Measurements from ENCODE around the gene AFP. TPM values are rescaled to one million over a fixed set of nuclear protein-coding genes. Genes with fewer than 3 reads are reported as not detected.

AFP gene
- total and polyA plus RNA-seq, 9 of the 15 experiments (the other 6 are each of a cell fraction or from before 2014, with no cell fraction given), result 0.47 to 6.2 (median 3.0) TPM

- TF ChIP-seq, protein P1, sequence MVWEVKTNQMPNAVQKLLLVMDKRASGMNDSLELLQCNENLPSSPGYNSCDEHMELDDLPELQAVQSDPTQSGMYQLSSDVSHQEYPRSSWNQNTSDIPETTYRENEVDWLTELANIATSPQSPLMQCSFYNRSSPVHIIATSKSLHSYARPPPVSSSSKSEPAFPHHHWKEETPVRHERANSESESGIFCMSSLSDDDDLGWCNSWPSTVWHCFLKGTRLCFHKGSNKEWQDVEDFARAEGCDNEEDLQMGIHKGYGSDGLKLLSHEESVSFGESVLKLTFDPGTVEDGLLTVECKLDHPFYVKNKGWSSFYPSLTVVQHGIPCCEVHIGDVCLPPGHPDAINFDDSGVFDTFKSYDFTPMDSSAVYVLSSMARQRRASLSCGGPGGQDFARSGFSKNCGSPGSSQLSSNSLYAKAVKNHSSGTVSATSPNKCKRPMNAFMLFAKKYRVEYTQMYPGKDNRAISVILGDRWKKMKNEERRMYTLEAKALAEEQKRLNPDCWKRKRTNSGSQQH (CRISPR knock-in tag; IDR thresholded peaks at IDR 0.05), result no peak
- no peak for TF ChIP-seq RBM17 (IDR thresholded peaks at IDR 0.05; ENCODE audit: borderline replicate concordance, low read depth, low read length)
- TF ChIP-seq RBM25 (IDR thresholded peaks at IDR 0.05; ENCODE audit: low read depth, low read length, severe bottlenecking), result no peak
- TF ChIP-seq FIP1L1 (IDR thresholded peaks at IDR 0.05; ENCODE audit: low read depth, low read length, poor library complexity, severe bottlenecking), result no peak
- TF ChIP-seq PHF20 (IDR thresholded peaks at IDR 0.05; ENCODE audit: partially characterized antibody), result no peak
- TF ChIP-seq, protein P2, sequence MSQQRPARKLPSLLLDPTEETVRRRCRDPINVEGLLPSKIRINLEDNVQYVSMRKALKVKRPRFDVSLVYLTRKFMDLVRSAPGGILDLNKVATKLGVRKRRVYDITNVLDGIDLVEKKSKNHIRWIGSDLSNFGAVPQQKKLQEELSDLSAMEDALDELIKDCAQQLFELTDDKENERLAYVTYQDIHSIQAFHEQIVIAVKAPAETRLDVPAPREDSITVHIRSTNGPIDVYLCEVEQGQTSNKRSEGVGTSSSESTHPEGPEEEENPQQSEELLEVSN (IDR thresholded peaks at IDR 0.05; ENCODE audit: borderline replicate concordance in 1 of 2, extremely low read depth in 1 of 2, insufficient read depth in 1 of 2, insufficient read length in 1 of 2, low read depth in 1 of 2, low read length in 1 of 2, poor library complexity in 1 of 2, severe bottlenecking in 1 of 2), result no peak
- TF ChIP-seq, protein P3, sequence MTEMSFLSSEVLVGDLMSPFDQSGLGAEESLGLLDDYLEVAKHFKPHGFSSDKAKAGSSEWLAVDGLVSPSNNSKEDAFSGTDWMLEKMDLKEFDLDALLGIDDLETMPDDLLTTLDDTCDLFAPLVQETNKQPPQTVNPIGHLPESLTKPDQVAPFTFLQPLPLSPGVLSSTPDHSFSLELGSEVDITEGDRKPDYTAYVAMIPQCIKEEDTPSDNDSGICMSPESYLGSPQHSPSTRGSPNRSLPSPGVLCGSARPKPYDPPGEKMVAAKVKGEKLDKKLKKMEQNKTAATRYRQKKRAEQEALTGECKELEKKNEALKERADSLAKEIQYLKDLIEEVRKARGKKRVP (CRISPR knock-in tag; IDR thresholded peaks at IDR 0.05), result no peak
- TF ChIP-seq PCBP1 (IDR thresholded peaks at IDR 0.05; ENCODE audit: low read depth, low read length, poor library complexity, severe bottlenecking), result no peak
Observed at GRCh38 chr4:73409012-73409862, 26.8 kb upstream of the AFP start (continued).
